IMR-90 (cell line): ENCODE results near the gene PRKCE. TPM values are rescaled to one million over a fixed set of nuclear protein-coding genes. Genes with fewer than 3 reads are reported as not detected.

Source experiments
- ATAC-seq: fragments of 200-7000 bp; cut with Tn5 transposase; 2 replicates; pipeline ENCODE4 v1.9.1; 2020; ENCODE audit warnings: low read depth, mild to moderate bottlenecking, moderate library complexity
- BruUV-seq: library from RNA; stranded (reverse); fragments of 400-500 nt; replicated peaks from 2 replicates; lab custom pipeline; 2021; lab: Mats Ljungman, UMichigan
- CTCF ChIA-PET: fragments of 300-600 bp; formaldehyde crosslinking; extraction: SDS; loops from one replicate; lab custom pipeline; 2021; ENCODE audit warnings: antibody characterized with exemption; lab: Yijun Ruan, JAX
- POLR2A ChIA-PET: fragments of 300-600 bp; sonication (Branson Sonifier 250); formaldehyde crosslinking; loops from one replicate; lab custom pipeline; 2022; ENCODE audit warnings: antibody characterized with exemption; ENCODE audit not compliant: unreplicated experiment; lab: Charles Lee
- DNase-seq: peaks from one replicate; pipeline ENCODE4 v3.0.0; 2013
- H2AFZ ChIP-seq: replicated peaks from 2 replicates; pipeline ENCODE3; 2013; ENCODE audit warnings: low read length, mild to moderate bottlenecking; ENCODE audit not compliant: poor library complexity
- H2AK5ac ChIP-seq: 2 replicates; pipeline ENCODE4 v1.6.1; 2013; ENCODE audit warnings: low read depth, low read length, inconsistent platforms
- H2AK9ac ChIP-seq: replicated peaks from 2 replicates; pipeline ENCODE3; 2013; ENCODE audit warnings: mild to moderate bottlenecking, low read depth, low read length, moderate library complexity; ENCODE audit not compliant: poor library complexity
- H2BK120ac ChIP-seq: 2 replicates; pipeline ENCODE4 v1.6.1; 2013; ENCODE audit warnings: low read depth, low read length, inconsistent platforms
- H2BK15ac ChIP-seq: 3 replicates; pipeline ENCODE4 v1.6.1; 2013; ENCODE audit warnings: low read depth, low read length, inconsistent platforms
- H2BK20ac ChIP-seq: 2 replicates; pipeline ENCODE4 v1.6.1; 2013; ENCODE audit warnings: low read depth, mild to moderate bottlenecking, inconsistent platforms, low read length, moderate library complexity
- H2BK5ac ChIP-seq: 2 replicates; pipeline ENCODE4 v1.6.1; 2013; ENCODE audit warnings: mild to moderate bottlenecking, low read depth, low read length, inconsistent platforms; ENCODE audit not compliant: poor library complexity, severe bottlenecking
- H3K14ac ChIP-seq: replicated peaks from 2 replicates; pipeline ENCODE4 v1.6.1; 2013; ENCODE audit warnings: low read depth, low read length, inconsistent platforms
- H3K18ac ChIP-seq: 2 replicates; pipeline ENCODE4 v1.6.1; 2013; ENCODE audit warnings: low read depth, low read length, control low read depth
- H3K23ac ChIP-seq: 2 replicates; pipeline ENCODE4 v1.6.1; 2013; ENCODE audit warnings: low read depth, low read length, inconsistent platforms
- H3K27ac ChIP-seq: 2 replicates; pipeline ENCODE4 v1.5.1; 2013; ENCODE audit warnings: mild to moderate bottlenecking, control low read depth, low read length; ENCODE audit not compliant: insufficient read depth
- H3K27me3 ChIP-seq: 2 replicates; pipeline ENCODE4 v1.6.1; 2013; ENCODE audit warnings: low read length; ENCODE audit not compliant: control insufficient read depth, insufficient read depth
- H3K36me3 ChIP-seq: 2 replicates; pipeline ENCODE4 v1.6.1; 2013; ENCODE audit warnings: low read length, mixed read lengths; ENCODE audit not compliant: control insufficient read depth, insufficient read depth
- H3K4ac ChIP-seq: 2 replicates; pipeline ENCODE4 v1.6.1; 2013; ENCODE audit warnings: low read depth, low read length, inconsistent platforms
- H3K4me1 ChIP-seq: 2 replicates; pipeline ENCODE4 v1.6.1; 2013; ENCODE audit warnings: low read length, mixed read lengths; ENCODE audit not compliant: control insufficient read depth, insufficient read depth
- H3K4me2 ChIP-seq: 2 replicates; pipeline ENCODE4 v1.6.1; 2013; ENCODE audit warnings: low read depth, mild to moderate bottlenecking, control low read depth, low read length, moderate library complexity
- H3K4me3 ChIP-seq: 2 replicates; pipeline ENCODE4 v1.5.1; 2013; ENCODE audit warnings: low read depth, mild to moderate bottlenecking, control low read depth, low read length, moderate library complexity; ENCODE audit not compliant: insufficient read depth
- H3K56ac ChIP-seq: 2 replicates; pipeline ENCODE4 v1.6.1; 2013; ENCODE audit warnings: low read length, inconsistent platforms; ENCODE audit not compliant: insufficient read depth; ENCODE audit errors: extremely low read depth
- H3K79me1 ChIP-seq, 2 experiments: 2 replicates each; pipeline ENCODE4 v1.6.1; 2013; ENCODE audit warnings: low read length in 2 of 2, inconsistent platforms in 1 of 2, low read depth in 1 of 2
- H3K9ac ChIP-seq: 2 replicates; pipeline ENCODE4 v1.6.1; 2013; ENCODE audit warnings: low read depth, low read length, control low read depth
- H3K9me1 ChIP-seq: 2 replicates; pipeline ENCODE4 v1.6.1; 2013; ENCODE audit warnings: low read length, inconsistent platforms; ENCODE audit not compliant: insufficient read depth
- H3K9me3 ChIP-seq: 2 replicates; pipeline ENCODE4 v1.6.1; 2013; ENCODE audit warnings: low read length; ENCODE audit not compliant: control insufficient read depth, insufficient read depth
- H4K20me1 ChIP-seq: 2 replicates; pipeline ENCODE4 v1.6.1; 2013; ENCODE audit warnings: low read length, inconsistent platforms; ENCODE audit not compliant: insufficient read depth
- H4K5ac ChIP-seq: 2 replicates; pipeline ENCODE4 v1.6.1; 2013; ENCODE audit warnings: mild to moderate bottlenecking, low read depth, low read length, control low read depth
- H4K8ac ChIP-seq, 2 experiments: 2 replicates each; pipeline ENCODE4 v1.6.1; 2013; ENCODE audit warnings: low read depth in 2 of 2, low read length in 2 of 2, control low read depth in 1 of 2, inconsistent platforms in 1 of 2
- H4K91ac ChIP-seq: 2 replicates; pipeline ENCODE4 v1.6.1; 2013; ENCODE audit warnings: low read depth, low read length, inconsistent platforms; ENCODE audit not compliant: insufficient read depth
- FOS ChIP-seq: fragments of 150-350 bp; IDR thresholded peaks from 2 replicates; pipeline ENCODE4 v1.6.1; 2016; ENCODE audit warnings: low read depth, low read length
- MXI1 ChIP-seq: IDR thresholded peaks from 2 replicates; pipeline ENCODE4 v1.6.1; 2012; ENCODE audit warnings: low read depth, mild to moderate bottlenecking, low read length, moderate library complexity, borderline replicate concordance
- POLR2A ChIP-seq: IDR thresholded peaks from 2 replicates; pipeline ENCODE4 v1.6.1; 2012; ENCODE audit warnings: mild to moderate bottlenecking, low read depth, low read length
- SMC3 ChIP-seq: fragments of 150-350 bp; IDR thresholded peaks from 2 replicates; pipeline ENCODE4 v1.6.1; 2016; ENCODE audit warnings: low read depth, mild to moderate bottlenecking, antibody characterized with exemption, low read length, moderate library complexity
- WGBS, 2 experiments: methylation state at CpG; one replicate each; pipeline versions ENCODE4 v1.1.5 to v1.1.7; 2013; ENCODE audit warnings: missing lambda C conversion rate in 2 of 2; ENCODE audit not compliant: insufficient read length in 1 of 2; ENCODE audit errors: extremely low coverage in 2 of 2; 5-methylcytosine and 5-hydroxymethylcytosine counted together
- dilution Hi-C: fragments of 300-500 bp; cut with HindIII; formaldehyde crosslinking; loops from one replicate; pipeline ENCODE4 v1.14.3; 2018; ENCODE audit warnings: low sequenced_read_pairs; ENCODE audit not compliant: unreplicated experiment
- in situ Hi-C: fragments of 300-500 bp; cut with MboI; formaldehyde crosslinking; loops from 3 replicates; pipeline ENCODE4 v1.14.3; 2019; ENCODE audit warnings: low sequenced_read_pairs, inconsistent platforms, mixed read lengths
- intact Hi-C: fragments of 100-400 bp; cut with micrococcal nuclease; formaldehyde crosslinking; loops from 2 replicates; pipeline ENCODE4 v1.10.0; 2022
- polyA plus RNA-seq, 3 experiments: library from polyadenylated mRNA; depleted of rRNA; stranded (reverse); fragments of >200 nt; gene quantifications; 2 replicates each; pipeline ENCODE4 v1.2.3, GENCODE V29; 2012; ENCODE audit warnings: low replicate concordance in 1 of 3
- total RNA-seq: library from RNA; depleted of rRNA; stranded (reverse); fragments of >200 nt; gene quantifications from 2 replicates; pipeline ENCODE4 v1.2.3, GENCODE V29; 2012

The PRKCE gene
- total and polyA plus RNA-seq, 2 of the 4 experiments (the other 2 are of a cell fraction) = 8.1 to 32.4 TPM

DNA sequence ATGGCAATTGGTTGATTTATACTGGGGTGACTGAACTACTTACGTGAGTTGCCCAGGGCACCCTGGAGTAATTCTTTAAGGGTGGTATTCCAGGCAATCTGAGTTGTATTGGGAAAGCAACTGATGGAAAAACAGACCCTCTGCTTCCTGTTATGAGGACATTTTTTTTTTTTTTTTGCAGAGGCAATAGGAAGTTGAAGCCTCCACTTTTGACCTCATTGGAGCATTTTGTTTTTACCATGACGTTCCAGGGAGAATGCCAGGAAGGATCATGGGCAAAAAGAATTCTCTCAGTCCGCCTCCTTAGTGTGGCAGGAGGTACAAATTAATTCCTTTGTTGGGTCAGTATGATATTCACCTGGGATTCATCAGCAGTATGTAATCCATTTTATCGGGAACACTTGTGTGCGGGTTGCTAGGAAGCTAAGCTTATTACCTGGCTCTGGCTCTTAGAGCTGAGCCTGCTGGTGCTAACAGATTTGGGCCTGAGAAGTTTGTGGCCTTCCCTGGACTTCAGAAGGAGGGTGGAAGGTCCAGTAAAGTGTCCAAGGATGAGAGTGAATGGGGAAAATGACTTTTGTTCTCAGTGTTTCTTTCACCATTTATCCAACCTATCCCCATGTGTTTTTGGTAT, 372.8 kb downstream of the PRKCE start:
- Histone ChIP-seq H2BK120ac (peak overlapping the region; percentile 18; the same call in 1 of the 2 replicates), H2AK5ac (peak overlapping the region; percentile 39), H3K36me3 (peaks cover 4% of the 10 kb centered on the region), H3K4ac (no peak overlapping the region), H3K14ac (no peak overlapping the region), H3K4me3 (no peak overlapping the region), H4K5ac (no peak overlapping the region), H3K23ac (no peak overlapping the region), H2AFZ (no peak overlapping the region), H3K4me2 (no peak overlapping the region), H2BK5ac (no peak overlapping the region), H4K91ac (no peak overlapping the region), H3K56ac (no peak overlapping the region), H3K9me3 (0 out of 2 replicates have a peak, but pooled peaks cover 2% of the 10 kb centered on the region), H4K8ac (no peak overlapping the region), H3K27ac (no peak overlapping the region), H3K9me1 (peaks cover 3% of the 10 kb centered on the region; the same call in 1 of the 2 replicates), H2BK20ac (no peak overlapping the region), H3K27me3 (no peaks in the 10 kb centered on the region), H4K20me1 (no peaks in the 10 kb centered on the region), H2AK9ac (no peak overlapping the region), H3K4me1 (peaks cover 1% of the 10 kb centered on the region), H3K79me1 (no peaks in the 10 kb centered on the region), H2BK15ac (no peak overlapping the region), H3K18ac (no peak overlapping the region), H3K9ac (no peak overlapping the region)
- DNase-seq (no peak), ATAC-seq (no peak)
- dilution Hi-C loops = no loop called here
- WGBS, 2 experiments = 100% methylated on average over 2 of the region's 5 CpGs; no CpG with 5 or more reads in 1 of the 2 experiments
- ChIA-PET POLR2A (no interaction called here), CTCF (interaction anchor here (0.7 kb wide), 1 partner anchor 380 kb away, joined by 3 read pairs; no protein-coding TSS in a partner anchor)
- intact Hi-C loops = no loop called here
- TF ChIP-seq POLR2A = no peak
- no peak for TF ChIP-seq SMC3
- no peak for TF ChIP-seq FOS
- TF ChIP-seq MXI1 = no peak
- BruUV-seq = no TSS peak
- in situ Hi-C loops = loop anchor here (25.0 kb wide), 1 partner anchor 338 kb away; no protein-coding TSS in a partner anchor
